DND-41 (cell line): ENCODE measurements around the gene SINHCAF.

Experiments used
- EZH2 ChIP-seq: IDR thresholded peaks from 3 replicates; pipeline ENCODE4 v1.6.1; 2012; ENCODE audit warnings: borderline replicate concordance, low read depth, mild to moderate bottlenecking, moderate library complexity, low read length, inconsistent platforms; ENCODE audit not compliant: severe bottlenecking
- TF ChIP-seq, protein P1 (sequence below): IDR thresholded peaks from 2 replicates; pipeline ENCODE4 v1.5.1; 2012; ENCODE audit warnings: borderline replicate concordance, low read length, moderate library complexity, mild to moderate bottlenecking; ENCODE audit not compliant: poor library complexity, severe bottlenecking; ENCODE audit errors: extremely low read depth

DNA sequence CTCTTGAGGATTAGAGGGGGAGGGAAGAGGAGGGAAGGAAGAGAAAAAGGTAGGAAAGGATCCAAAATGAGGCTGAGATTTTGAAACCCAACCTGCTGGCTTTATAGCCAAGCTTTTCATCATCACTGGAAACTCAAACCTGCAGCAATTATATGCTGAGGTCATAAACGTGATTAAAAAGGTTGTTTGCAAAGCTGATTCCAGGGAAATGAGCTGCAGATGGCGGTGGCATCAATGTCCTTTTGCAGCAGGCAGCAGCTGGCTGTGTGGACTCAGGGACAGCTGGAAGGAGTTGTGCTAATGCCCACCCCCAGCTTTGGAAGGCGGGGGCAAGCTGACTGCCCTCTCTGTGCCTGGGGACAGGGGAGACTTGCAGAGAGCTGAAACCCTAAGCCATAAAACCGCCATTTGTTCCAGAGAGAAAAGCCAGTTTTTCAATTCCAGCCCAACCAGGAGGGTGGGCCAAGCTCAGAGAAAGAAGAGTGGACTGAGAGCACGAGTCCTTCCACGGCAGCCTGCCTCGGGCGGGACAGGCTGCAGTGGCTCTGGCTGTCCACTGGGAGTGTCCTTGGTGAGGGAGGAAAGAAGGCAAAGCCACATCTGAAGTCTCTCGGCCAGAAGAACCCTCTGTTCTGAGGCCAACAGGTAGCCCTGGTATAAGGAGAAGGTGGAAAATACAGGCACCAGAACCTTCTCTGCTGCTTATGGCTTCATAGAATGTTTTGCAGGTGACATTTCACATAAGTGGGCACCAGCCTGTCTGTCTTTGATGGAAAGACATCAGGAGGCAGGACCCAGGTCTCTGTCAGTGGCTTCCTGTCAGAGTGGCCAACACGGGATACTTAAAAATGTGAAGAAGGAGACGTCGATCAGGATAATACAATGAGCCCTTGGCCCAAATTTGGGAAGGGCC, 90.7 kb downstream of the SINHCAF start:
- TF ChIP-seq, protein P1, sequence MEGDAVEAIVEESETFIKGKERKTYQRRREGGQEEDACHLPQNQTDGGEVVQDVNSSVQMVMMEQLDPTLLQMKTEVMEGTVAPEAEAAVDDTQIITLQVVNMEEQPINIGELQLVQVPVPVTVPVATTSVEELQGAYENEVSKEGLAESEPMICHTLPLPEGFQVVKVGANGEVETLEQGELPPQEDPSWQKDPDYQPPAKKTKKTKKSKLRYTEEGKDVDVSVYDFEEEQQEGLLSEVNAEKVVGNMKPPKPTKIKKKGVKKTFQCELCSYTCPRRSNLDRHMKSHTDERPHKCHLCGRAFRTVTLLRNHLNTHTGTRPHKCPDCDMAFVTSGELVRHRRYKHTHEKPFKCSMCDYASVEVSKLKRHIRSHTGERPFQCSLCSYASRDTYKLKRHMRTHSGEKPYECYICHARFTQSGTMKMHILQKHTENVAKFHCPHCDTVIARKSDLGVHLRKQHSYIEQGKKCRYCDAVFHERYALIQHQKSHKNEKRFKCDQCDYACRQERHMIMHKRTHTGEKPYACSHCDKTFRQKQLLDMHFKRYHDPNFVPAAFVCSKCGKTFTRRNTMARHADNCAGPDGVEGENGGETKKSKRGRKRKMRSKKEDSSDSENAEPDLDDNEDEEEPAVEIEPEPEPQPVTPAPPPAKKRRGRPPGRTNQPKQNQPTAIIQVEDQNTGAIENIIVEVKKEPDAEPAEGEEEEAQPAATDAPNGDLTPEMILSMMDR: peak; percentile 18
- no peak for TF ChIP-seq EZH2
